Epithelial cell of proximal tubule (primary cell): ENCODE data around the gene NFATC2IP. TPM values are rescaled to one million over a fixed set of nuclear protein-coding genes. Genes with fewer than 3 reads are reported as not detected.
"Not testable (repeated sequence)": the region's sequence is repeated elsewhere in the genome, so short reads cannot be mapped to it uniquely, and the experiment has no call there.

Source experiments
- DNase-seq: peaks from one replicate; pipeline ENCODE4 v3.0.0-alpha.2; 2011; ENCODE audit warnings: low read depth
- H3K4me3 ChIP-seq: 2 replicates; pipeline ENCODE4 v1.5.1; 2011; ENCODE audit warnings: low read depth, mild to moderate bottlenecking, low read length
- total RNA-seq: library from RNA; depleted of rRNA; stranded (reverse); fragments of >200 nt; gene quantifications from 2 replicates; pipeline ENCODE4 v1.2.3, GENCODE V29; 2015
- TF ChIP-seq, protein P1 (sequence below): conservative IDR thresholded peaks from 2 replicates; pipeline ENCODE4 v1.5.1; 2012; ENCODE audit warnings: low read depth, mild to moderate bottlenecking, low read length

NFATC2IP gene
- total RNA-seq, 1 donor from 2014 or later: 35.1 TPM

- DNase-seq: no peak
- TF ChIP-seq, protein P1, sequence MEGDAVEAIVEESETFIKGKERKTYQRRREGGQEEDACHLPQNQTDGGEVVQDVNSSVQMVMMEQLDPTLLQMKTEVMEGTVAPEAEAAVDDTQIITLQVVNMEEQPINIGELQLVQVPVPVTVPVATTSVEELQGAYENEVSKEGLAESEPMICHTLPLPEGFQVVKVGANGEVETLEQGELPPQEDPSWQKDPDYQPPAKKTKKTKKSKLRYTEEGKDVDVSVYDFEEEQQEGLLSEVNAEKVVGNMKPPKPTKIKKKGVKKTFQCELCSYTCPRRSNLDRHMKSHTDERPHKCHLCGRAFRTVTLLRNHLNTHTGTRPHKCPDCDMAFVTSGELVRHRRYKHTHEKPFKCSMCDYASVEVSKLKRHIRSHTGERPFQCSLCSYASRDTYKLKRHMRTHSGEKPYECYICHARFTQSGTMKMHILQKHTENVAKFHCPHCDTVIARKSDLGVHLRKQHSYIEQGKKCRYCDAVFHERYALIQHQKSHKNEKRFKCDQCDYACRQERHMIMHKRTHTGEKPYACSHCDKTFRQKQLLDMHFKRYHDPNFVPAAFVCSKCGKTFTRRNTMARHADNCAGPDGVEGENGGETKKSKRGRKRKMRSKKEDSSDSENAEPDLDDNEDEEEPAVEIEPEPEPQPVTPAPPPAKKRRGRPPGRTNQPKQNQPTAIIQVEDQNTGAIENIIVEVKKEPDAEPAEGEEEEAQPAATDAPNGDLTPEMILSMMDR: no peak
- no peak overlapping the region for H3K4me3 ChIP-seq
Measured at GRCh38 chr16:28967156-28967555, 16.4 kb downstream of the NFATC2IP start.

- not testable (repeated sequence) for H3K4me3 ChIP-seq, DNase-seq
Measured at GRCh38 chr16:28969696-28970095, 19.0 kb downstream of the NFATC2IP start.

DNA sequence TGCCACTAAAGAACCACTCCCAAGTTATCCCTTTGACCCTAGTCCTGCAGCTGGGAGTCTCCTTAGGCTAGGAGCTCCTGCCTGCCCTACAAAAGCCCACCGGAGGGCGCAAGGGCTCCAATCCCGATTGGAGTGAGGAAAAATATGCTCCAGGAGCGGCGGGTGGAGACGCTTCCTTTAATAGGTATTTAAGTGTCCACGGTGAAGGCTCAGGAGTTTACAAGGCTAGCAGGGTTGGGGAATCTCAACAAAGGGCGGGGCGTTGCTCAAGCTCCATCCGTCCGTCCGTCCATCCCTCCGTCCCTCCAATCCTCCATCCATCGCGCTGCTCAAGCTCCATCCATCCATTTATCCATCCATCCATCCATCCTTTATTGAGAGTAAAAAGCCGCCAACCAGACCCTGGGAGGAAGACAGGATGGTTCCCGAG is 23.3 kb downstream of the NFATC2IP start:
- TF ChIP-seq, protein P1: peak; percentile 81
- peak overlapping the region; percentile 98 for H3K4me3 ChIP-seq
- DNase-seq: peak; percentile 20

DNA sequence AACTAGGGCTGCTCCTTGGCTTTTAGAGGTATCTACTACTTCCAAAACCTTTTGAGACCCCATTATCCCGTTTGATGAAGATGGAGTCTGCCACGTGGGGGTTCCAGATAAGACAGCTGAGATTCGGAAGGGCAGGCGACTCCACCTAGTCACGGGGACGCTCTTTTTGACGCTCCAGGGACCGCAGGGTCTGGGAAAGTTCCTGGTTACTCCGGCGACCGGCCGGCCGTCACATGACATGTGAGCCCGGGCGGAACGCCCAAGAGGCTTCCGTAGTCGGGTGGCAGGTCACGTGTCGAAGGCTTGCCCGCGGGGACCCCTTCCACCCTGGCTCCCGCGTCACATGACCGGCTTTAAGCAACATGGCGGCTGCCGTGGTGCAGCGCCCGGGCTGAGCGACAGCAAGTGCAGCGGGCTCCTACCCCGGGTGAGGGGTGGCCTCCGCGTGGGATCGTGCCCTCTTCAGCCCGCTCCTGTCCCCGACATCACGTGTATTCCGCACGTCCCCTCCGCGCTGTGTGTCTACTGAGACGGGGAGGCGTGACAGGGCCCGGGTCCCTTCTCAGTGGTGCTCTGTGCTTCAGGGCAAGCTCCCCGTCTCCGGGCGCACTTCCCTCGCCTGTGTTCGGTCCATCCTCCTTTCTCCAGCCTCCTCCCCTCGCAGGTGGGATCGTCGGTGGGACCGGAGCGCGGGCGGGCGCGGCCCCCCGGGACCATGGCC is 23.9 kb downstream of the NFATC2IP start, which contains the start of gene SPNS1:
TSS of gene SPNS1 (plus strand) at position 342 of the 721 bp plus-strand sequence. CDS start at position 716, 374 bp downstream.
- peak within 1 kb of the TSS; percentile 98 for H3K4me3 ChIP-seq
- TF ChIP-seq, protein P1: no peak
- peak; percentile 67 for DNase-seq

DNA sequence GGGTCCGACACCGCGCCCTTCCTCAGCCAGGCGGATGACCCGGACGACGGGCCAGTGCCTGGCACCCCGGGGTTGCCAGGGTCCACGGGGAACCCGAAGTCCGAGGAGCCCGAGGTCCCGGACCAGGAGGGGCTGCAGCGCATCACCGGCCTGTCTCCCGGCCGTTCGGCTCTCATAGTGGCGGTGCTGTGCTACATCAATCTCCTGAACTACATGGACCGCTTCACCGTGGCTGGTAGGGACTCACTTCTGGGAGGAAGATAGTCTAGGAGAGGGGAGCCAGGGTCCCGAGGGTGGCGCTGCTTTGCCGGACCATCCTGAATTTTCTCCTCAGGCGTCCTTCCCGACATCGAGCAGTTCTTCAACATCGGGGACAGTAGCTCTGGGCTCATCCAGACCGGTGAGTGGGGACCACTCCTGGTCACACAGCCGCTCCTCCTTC is 24.4 kb downstream of the NFATC2IP start:
- TF ChIP-seq, protein P1: no peak
- H3K4me3 ChIP-seq: peak overlapping the region; percentile 98
- no peak for DNase-seq

- no peak for DNase-seq
- TF ChIP-seq, protein P1: peak; percentile 65
- H3K4me3 ChIP-seq: no peak overlapping the region
Measured at GRCh38 chr16:28977703-28978662, 27.2 kb downstream of the NFATC2IP start.

- not testable (repeated sequence) for DNase-seq, H3K4me3 ChIP-seq
Measured at GRCh38 chr16:28980330-28980729, 29.6 kb downstream of the NFATC2IP start.
